Measurements from ENCODE around the gene TK1. TPM values are rescaled to one million over a fixed set of nuclear protein-coding genes. Genes with fewer than 3 reads are reported as not detected.

The TK1 gene
- total RNA-seq, 1 donor from 2014 or later = 3.8 TPM

GRCh38 chr17:78131172-78132083 is 55.4 kb downstream of the TK1 start:
- H3K27me3 Mint-ChIP-seq = no peaks in the 10 kb centered on the region

GRCh38 chr17:78130437-78131101 is 56.3 kb downstream of the TK1 start, which contains the start of gene TMC8:
TSS of gene TMC8 (plus strand) at chr17:78130771. CDS start at chr17:78131589, 818 bp downstream.
- Mint-ChIP-seq H3K4me3 (peak within 1 kb of the TSS; percentile 92), H3K27me3 (no peaks in the 10 kb centered on the region), H3K4me1 (peaks cover 74% of the 10 kb centered on the region), H3K36me3 (ENCODE audit: low read depth) (peaks cover 42% of the 10 kb centered on the region), H3K9me3 (no peaks in the 10 kb centered on the region), H3K27ac (peak within 1 kb of the TSS; percentile 93)
- DNase-seq (no peak), ATAC-seq (ENCODE audit: low read depth) (peak; percentile 22)
- TF ChIP-seq CTCF (IDR thresholded peaks at IDR 0.05) = no peak
- intact Hi-C loops (cut with micrococcal nuclease) = loop anchor here (1.0 to 5.0 kb wide), 5 partner anchors 46 to 808 kb away; no protein-coding TSS in a partner anchor
- CTCF ChIA-PET = interaction anchor here (3.8 to 15.7 kb wide), 2 partner anchors 11 to 45 kb away, joined by 14 to 220 read pairs; no protein-coding TSS in a partner anchor
- POLR2A ChIA-PET = interaction anchor here (0.6 to 48.2 kb wide), 14 partner anchors 1 to 1867 kb away, joined by 3 to 2404 read pairs (median 3); partner anchors contain the start of genes AFMID, C17orf99, SYNGR2 and TK1

More at GRCh38 chr17:78131172-78132083, 55.4 kb downstream of the TK1 start:
- Mint-ChIP-seq H3K9me3 (no peaks in the 10 kb centered on the region), H3K4me3 (peak overlapping the region; percentile 92), H3K36me3 (ENCODE audit: low read depth) (peaks cover 46% of the 10 kb centered on the region), H3K27ac (peak overlapping the region; percentile 93), H3K4me1 (peaks cover 75% of the 10 kb centered on the region)
- DNase-seq (no peak), ATAC-seq (ENCODE audit: low read depth) (no peak)
- POLR2A ChIA-PET = interaction anchor here (0.6 to 48.2 kb wide), 10 partner anchors 0 to 603 kb away, joined by 3 to 2404 read pairs (median 6); partner anchors contain the start of genes AFMID, C17orf99, SYNGR2 and TK1
- no peak for TF ChIP-seq CTCF (IDR thresholded peaks at IDR 0.05)
- CTCF ChIA-PET = interaction anchor here (1.0 to 15.7 kb wide), 3 partner anchors 9 to 44 kb away, joined by 3 to 220 read pairs (median 14); no protein-coding TSS in a partner anchor
- intact Hi-C loops (cut with micrococcal nuclease) = loop anchor here (1.0 to 5.0 kb wide), 9 partner anchors 7 to 809 kb away; partner anchors contain the start of gene SYNGR2

- intact Hi-C loops (cut with micrococcal nuclease) = loop anchor here (1.0 to 5.0 kb wide), 5 partner anchors 46 to 808 kb away; no protein-coding TSS in a partner anchor
Measured at GRCh38 chr17:78130090-78130436, 56.8 kb downstream of the TK1 start.

More at GRCh38 chr17:78130090-78130436, 56.8 kb downstream of the TK1 start:
- CTCF ChIA-PET = interaction anchor here (3.8 to 15.7 kb wide), 2 partner anchors 12 to 45 kb away, joined by 14 to 220 read pairs; no protein-coding TSS in a partner anchor
- Mint-ChIP-seq H3K9me3 (no peaks in the 10 kb centered on the region), H3K27me3 (no peaks in the 10 kb centered on the region), H3K27ac (peak overlapping the region; percentile 93), H3K4me1 (peaks cover 75% of the 10 kb centered on the region), H3K4me3 (peak overlapping the region; percentile 92), H3K36me3 (ENCODE audit: low read depth) (peaks cover 37% of the 10 kb centered on the region)
- TF ChIP-seq CTCF (IDR thresholded peaks at IDR 0.05) = no peak
- POLR2A ChIA-PET = interaction anchor here (0.6 to 48.2 kb wide), 14 partner anchors 2 to 1867 kb away, joined by 3 to 2404 read pairs (median 3); partner anchors contain the start of genes AFMID, C17orf99, SYNGR2 and TK1
- DNase-seq (no peak), ATAC-seq (ENCODE audit: low read depth) (no peak)
